Skeletal muscle satellite cell (primary cell): ENCODE data around the gene PRDM2.

ENCODE experiments used
- H3K27me3 ChIP-seq: 2 replicates; pipeline ENCODE4 v1.7.0; 2013; ENCODE audit warnings: low read length; ENCODE audit not compliant: control insufficient read depth, insufficient read depth
- H3K36me3 ChIP-seq: 2 replicates; pipeline ENCODE4 v1.7.0; 2013; ENCODE audit warnings: mild to moderate bottlenecking, control low read depth, low read length; ENCODE audit not compliant: insufficient read depth
- H3K4me1 ChIP-seq: 2 replicates; pipeline ENCODE4 v1.7.0; 2013; ENCODE audit warnings: low read length; ENCODE audit not compliant: control insufficient read depth, insufficient read depth
- H3K4me2 ChIP-seq: 2 replicates; pipeline ENCODE4 v1.7.0; 2013; ENCODE audit warnings: mild to moderate bottlenecking, low read length
- H3K4me3 ChIP-seq: 2 replicates; pipeline ENCODE4 v1.7.0; 2013; ENCODE audit warnings: low read length
- H3K9ac ChIP-seq: 2 replicates; pipeline ENCODE4 v1.7.0; 2013; ENCODE audit warnings: mild to moderate bottlenecking, low read depth, low read length, moderate library complexity
- H3K9me3 ChIP-seq: replicated peaks from 2 replicates; pipeline ENCODE4 v1.7.0; 2013; ENCODE audit warnings: mild to moderate bottlenecking, control low read depth, low read length

PRDM2 gene

DNA sequence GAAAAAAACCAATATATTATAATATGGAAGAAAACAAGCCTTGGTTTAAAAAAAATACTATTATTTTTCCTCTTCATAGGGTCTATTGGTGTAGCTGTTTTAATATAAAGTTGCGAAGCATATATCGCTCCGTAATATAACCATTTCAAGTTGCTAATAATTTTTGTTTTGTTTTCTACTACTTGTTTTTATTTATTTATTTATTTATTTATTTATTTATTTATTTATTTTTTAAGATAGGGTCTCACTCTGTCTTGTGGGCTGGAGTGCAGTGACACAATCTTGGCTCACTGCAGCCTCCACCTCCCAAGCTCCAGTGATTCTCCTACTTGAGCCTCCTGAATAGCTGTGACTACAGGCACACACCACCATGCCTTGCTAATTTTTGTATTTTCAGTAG lies 46.4 kb downstream of the PRDM2 start:
- no peak overlapping the region for H3K4me2 ChIP-seq
- H3K4me3 ChIP-seq, result no peak overlapping the region
- H3K9ac ChIP-seq, result no peak overlapping the region
- no peaks in the 10 kb centered on the region for H3K9me3 ChIP-seq
- H3K4me1 ChIP-seq, result peaks cover 13% of the 10 kb centered on the region
- H3K36me3 ChIP-seq, result no peaks in the 10 kb centered on the region
- H3K27me3 ChIP-seq, result no peaks in the 10 kb centered on the region

- no peaks in the 10 kb centered on the region for H3K9me3 ChIP-seq
- H3K36me3 ChIP-seq, result peaks cover 7% of the 10 kb centered on the region
- peak overlapping the region; percentile 95 for H3K9ac ChIP-seq
- H3K27me3 ChIP-seq, result no peaks in the 10 kb centered on the region
- peak overlapping the region; percentile 91 for H3K4me3 ChIP-seq
- peak overlapping the region; percentile 96 for H3K4me2 ChIP-seq
- H3K4me1 ChIP-seq, result peaks cover 28% of the 10 kb centered on the region
Observed at GRCh38 chr1:13748610-13749505, 48.9 kb downstream of the PRDM2 start.

GRCh38 chr1:13749543-13750341 lies 49.8 kb downstream of the PRDM2 start:
- H3K4me1 ChIP-seq, result peaks cover 35% of the 10 kb centered on the region
- H3K36me3 ChIP-seq, result peaks cover 14% of the 10 kb centered on the region
- H3K4me3 ChIP-seq, result peak overlapping the region; percentile 91
- H3K27me3 ChIP-seq, result no peaks in the 10 kb centered on the region
- H3K4me2 ChIP-seq, result peak overlapping the region; percentile 80
- peak overlapping the region; percentile 95 for H3K9ac ChIP-seq
- no peaks in the 10 kb centered on the region for H3K9me3 ChIP-seq

- peaks cover 42% of the 10 kb centered on the region for H3K4me1 ChIP-seq
Observed at GRCh38 chr1:13751458-13751871, 51.5 kb downstream of the PRDM2 start.

DNA sequence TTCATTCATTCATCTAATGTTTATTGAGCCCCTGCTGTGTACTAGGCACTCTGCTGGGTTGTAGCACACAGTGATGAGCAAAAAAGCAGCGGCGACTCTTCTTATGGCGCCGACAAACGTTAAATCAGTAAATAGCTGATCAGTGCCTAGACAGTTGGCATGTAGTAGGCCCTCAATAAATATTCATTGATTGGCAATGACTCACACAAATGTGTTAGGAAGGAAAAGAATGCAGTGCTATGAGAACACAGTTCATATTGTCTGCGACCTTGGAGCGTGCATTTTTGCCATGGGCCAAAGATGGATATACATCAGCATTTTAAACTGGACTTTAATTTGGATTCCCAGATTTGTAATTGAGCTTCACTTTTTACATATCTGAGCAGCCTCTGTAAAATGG lies 52.0 kb downstream of the PRDM2 start:
- Histone ChIP-seq H3K4me3 (no peak overlapping the region), H3K9me3 (no peaks in the 10 kb centered on the region), H3K9ac (no peak overlapping the region), H3K36me3 (peaks cover 14% of the 10 kb centered on the region), H3K4me1 (peaks cover 47% of the 10 kb centered on the region), H3K4me2 (peak overlapping the region; percentile 80), H3K27me3 (no peaks in the 10 kb centered on the region)

More at GRCh38 chr1:13751458-13751871, 51.5 kb downstream of the PRDM2 start:
- peak overlapping the region; percentile 95 for H3K9ac ChIP-seq
- peaks cover 14% of the 10 kb centered on the region for H3K36me3 ChIP-seq
- H3K4me3 ChIP-seq, result peak overlapping the region; percentile 91
- H3K4me2 ChIP-seq, result peak overlapping the region; percentile 80
- no peaks in the 10 kb centered on the region for H3K9me3 ChIP-seq
- no peaks in the 10 kb centered on the region for H3K27me3 ChIP-seq

DNA sequence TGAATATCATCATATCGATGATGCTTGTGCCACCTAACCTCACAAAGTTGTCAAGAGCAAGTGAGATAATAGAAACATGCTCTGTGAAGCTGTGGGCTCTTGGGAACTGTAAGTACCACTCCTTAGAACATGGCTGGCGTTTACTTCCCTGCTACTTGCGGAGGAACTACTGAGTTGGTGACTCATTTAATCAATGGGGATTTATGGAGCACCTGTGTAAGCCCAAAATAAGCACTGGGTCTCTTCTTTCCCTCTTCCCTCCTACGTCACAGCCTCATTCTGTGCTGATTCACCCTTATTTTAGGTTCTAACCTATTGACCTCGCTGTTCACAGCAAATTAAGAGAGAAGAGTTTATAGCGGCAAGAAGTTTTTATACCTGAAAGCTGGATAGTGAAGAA lies 52.9 kb downstream of the PRDM2 start:
- no peak overlapping the region for H3K9ac ChIP-seq
- H3K36me3 ChIP-seq, result peaks cover 14% of the 10 kb centered on the region
- no peaks in the 10 kb centered on the region for H3K27me3 ChIP-seq
- peaks cover 56% of the 10 kb centered on the region for H3K4me1 ChIP-seq
- H3K4me2 ChIP-seq, result no peak overlapping the region
- H3K4me3 ChIP-seq, result no peak overlapping the region
- no peaks in the 10 kb centered on the region for H3K9me3 ChIP-seq

GRCh38 chr1:13753636-13754402 lies 53.8 kb downstream of the PRDM2 start:
- no peak overlapping the region for H3K9ac ChIP-seq
- no peaks in the 10 kb centered on the region for H3K27me3 ChIP-seq
- peaks cover 14% of the 10 kb centered on the region for H3K36me3 ChIP-seq
- H3K4me3 ChIP-seq, result no peak overlapping the region
- no peaks in the 10 kb centered on the region for H3K9me3 ChIP-seq
- peak overlapping the region; percentile 64 for H3K4me2 ChIP-seq
- H3K4me1 ChIP-seq, result peaks cover 53% of the 10 kb centered on the region

GRCh38 chr1:13754510-13755103 lies 54.6 kb downstream of the PRDM2 start:
- H3K9ac ChIP-seq, result no peak overlapping the region
- H3K36me3 ChIP-seq, result peaks cover 14% of the 10 kb centered on the region
- peak overlapping the region; percentile 64 for H3K4me2 ChIP-seq
- no peak overlapping the region for H3K4me3 ChIP-seq
- no peaks in the 10 kb centered on the region for H3K9me3 ChIP-seq
- no peaks in the 10 kb centered on the region for H3K27me3 ChIP-seq
- peaks cover 53% of the 10 kb centered on the region for H3K4me1 ChIP-seq

GRCh38 chr1:13756557-13757315 lies 56.7 kb downstream of the PRDM2 start:
- Histone ChIP-seq H3K9ac (no peak overlapping the region), H3K4me3 (no peak overlapping the region), H3K36me3 (peaks cover 17% of the 10 kb centered on the region), H3K4me2 (peak overlapping the region; percentile 44), H3K9me3 (no peaks in the 10 kb centered on the region), H3K27me3 (no peaks in the 10 kb centered on the region), H3K4me1 (peaks cover 41% of the 10 kb centered on the region)

DNA sequence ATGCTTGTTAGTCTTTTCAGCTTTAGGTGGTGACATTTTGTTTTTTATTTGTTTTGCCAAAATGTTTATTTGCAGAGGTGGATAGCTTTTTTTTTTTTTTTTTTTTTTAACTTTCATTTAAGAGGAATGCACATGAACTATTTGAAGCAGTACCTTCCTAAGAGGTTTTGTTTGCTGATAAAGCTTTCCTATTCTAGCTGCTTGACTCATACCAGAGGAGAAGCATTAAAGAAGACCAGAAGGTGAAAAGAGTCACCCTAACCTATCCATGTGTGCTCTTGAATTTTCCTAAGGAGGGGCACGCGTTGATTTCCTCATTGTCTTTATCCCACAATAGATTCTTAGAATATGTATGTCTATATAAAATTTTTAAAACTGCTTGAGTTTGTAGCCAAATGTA lies 57.7 kb downstream of the PRDM2 start:
- no peaks in the 10 kb centered on the region for H3K27me3 ChIP-seq
- H3K4me3 ChIP-seq, result no peak overlapping the region
- H3K4me2 ChIP-seq, result peak overlapping the region; percentile 44
- H3K4me1 ChIP-seq, result peaks cover 36% of the 10 kb centered on the region
- no peak overlapping the region for H3K9ac ChIP-seq
- no peaks in the 10 kb centered on the region for H3K9me3 ChIP-seq
- H3K36me3 ChIP-seq, result peaks cover 16% of the 10 kb centered on the region
